Brain microvascular endothelial cell (primary cell): ENCODE results near the gene EME1.
"Not testable (repeated sequence)": the region's sequence is repeated elsewhere in the genome, so short reads cannot be mapped to it uniquely, and the experiment has no call there.

Source experiments
- DNase-seq: peaks from one replicate; pipeline ENCODE4 v3.0.0-alpha.2; 2020
- H3K27ac ChIP-seq: fragments of 250-450 bp; sonication (Bioruptor Pico); 2 replicates; pipeline ENCODE4 v1.5.1; 2020; ENCODE audit warnings: mild to moderate bottlenecking, moderate library complexity
- H3K27me3 ChIP-seq: fragments of 250-450 bp; sonication (Bioruptor Pico); replicated peaks from 2 replicates; pipeline ENCODE4 v1.5.1; 2020; ENCODE audit warnings: mild to moderate bottlenecking
- H3K36me3 ChIP-seq: fragments of 250-450 bp; sonication (Bioruptor Pico); replicated peaks from 2 replicates; pipeline ENCODE4 v1.5.1; 2020; ENCODE audit warnings: mild to moderate bottlenecking
- H3K4me3 ChIP-seq: 2 replicates; pipeline ENCODE4 v1.5.1; 2011; ENCODE audit warnings: low read depth, mild to moderate bottlenecking, control low read depth, low read length, moderate library complexity
- in situ Hi-C: cut with HindIII; loops from 2 replicates; pipeline ENCODE4 v1.10.0; 2017; ENCODE audit warnings: low sequenced_read_pairs, low pct_ligation_motif_present
- TF ChIP-seq, protein P1 (sequence below): IDR thresholded peaks from 2 replicates; pipeline ENCODE4 v1.5.1; 2011; ENCODE audit warnings: low read depth, mild to moderate bottlenecking, moderate library complexity, low read length, control low read depth, inconsistent platforms; ENCODE audit errors: missing control alignments

The EME1 gene

GRCh38 chr17:50330151-50330775 lies 42.8 kb upstream of the EME1 start:
- in situ Hi-C loops, result no loop called here
- Histone ChIP-seq H3K4me3 (no peak overlapping the region), H3K27ac (no peak overlapping the region), H3K27me3 (no peaks in the 10 kb centered on the region), H3K36me3 (no peaks in the 10 kb centered on the region)
- TF ChIP-seq, protein P1, sequence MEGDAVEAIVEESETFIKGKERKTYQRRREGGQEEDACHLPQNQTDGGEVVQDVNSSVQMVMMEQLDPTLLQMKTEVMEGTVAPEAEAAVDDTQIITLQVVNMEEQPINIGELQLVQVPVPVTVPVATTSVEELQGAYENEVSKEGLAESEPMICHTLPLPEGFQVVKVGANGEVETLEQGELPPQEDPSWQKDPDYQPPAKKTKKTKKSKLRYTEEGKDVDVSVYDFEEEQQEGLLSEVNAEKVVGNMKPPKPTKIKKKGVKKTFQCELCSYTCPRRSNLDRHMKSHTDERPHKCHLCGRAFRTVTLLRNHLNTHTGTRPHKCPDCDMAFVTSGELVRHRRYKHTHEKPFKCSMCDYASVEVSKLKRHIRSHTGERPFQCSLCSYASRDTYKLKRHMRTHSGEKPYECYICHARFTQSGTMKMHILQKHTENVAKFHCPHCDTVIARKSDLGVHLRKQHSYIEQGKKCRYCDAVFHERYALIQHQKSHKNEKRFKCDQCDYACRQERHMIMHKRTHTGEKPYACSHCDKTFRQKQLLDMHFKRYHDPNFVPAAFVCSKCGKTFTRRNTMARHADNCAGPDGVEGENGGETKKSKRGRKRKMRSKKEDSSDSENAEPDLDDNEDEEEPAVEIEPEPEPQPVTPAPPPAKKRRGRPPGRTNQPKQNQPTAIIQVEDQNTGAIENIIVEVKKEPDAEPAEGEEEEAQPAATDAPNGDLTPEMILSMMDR, result no peak
- no peak for DNase-seq

DNA sequence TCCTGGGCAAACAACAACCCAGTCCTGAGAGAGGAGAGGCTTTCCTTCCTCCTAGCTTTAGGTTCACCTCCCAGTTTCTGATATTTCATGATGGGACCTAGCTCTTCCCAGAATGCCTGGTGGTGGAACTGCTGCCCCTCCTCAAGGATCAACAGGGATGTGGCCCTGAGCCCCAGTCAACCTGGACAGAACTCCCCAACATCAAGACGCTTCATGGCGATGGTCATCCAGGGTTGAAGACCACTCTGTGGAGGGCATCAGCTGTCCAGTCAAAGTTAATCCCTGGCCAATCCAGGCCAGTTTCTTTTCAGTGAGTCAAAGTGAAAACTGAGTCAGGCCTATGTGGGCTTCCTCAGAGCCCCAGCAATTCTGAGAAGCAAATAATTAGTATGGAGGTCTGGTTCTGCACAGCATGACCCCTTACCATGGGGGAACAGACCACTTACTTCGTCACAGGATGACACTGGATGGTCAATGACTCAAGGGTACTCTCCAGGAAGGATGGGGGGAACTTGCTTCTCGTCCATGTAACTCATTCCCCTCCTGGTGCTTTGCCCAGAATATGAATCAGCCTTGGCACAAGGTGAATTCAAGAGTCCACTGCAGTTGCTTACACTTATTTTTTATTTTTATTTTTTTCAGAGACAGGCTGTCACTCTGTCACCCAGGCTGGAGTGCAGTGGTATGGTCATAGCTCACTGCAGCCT lies 41.8 kb upstream of the EME1 start:
- Histone ChIP-seq H3K4me3 (no peak overlapping the region), H3K27me3 (no peaks in the 10 kb centered on the region), H3K36me3 (no peaks in the 10 kb centered on the region), H3K27ac (no peak overlapping the region)
- DNase-seq, result peak; percentile 64
- TF ChIP-seq, protein P1, result no peak
- in situ Hi-C loops, result no loop called here

DNA sequence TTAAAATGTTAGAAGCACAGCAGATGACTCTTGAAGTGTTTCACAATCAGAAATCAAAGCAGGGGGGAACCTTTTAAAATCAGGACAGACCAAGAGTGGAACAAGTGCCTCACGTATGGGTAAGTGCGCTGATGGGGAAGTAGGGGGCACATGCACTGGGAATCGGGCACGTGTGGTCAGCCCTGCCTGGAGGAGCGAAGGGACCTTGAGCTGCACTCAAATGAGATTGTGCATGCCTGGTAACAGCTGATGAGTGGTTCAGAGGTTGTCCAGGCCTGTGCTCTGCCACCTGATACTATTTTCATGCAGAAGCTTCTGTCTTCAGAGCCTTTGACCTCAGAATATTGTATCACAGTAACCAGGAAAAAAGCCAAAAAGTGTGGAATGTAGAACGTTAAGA lies 40.8 kb upstream of the EME1 start:
- H3K36me3 ChIP-seq, result no peaks in the 10 kb centered on the region
- TF ChIP-seq, protein P1, result no peak
- in situ Hi-C loops, result no loop called here
- H3K27ac ChIP-seq, result no peak overlapping the region
- H3K4me3 ChIP-seq, result no peak overlapping the region
- no peak for DNase-seq
- H3K27me3 ChIP-seq, result no peaks in the 10 kb centered on the region

DNA sequence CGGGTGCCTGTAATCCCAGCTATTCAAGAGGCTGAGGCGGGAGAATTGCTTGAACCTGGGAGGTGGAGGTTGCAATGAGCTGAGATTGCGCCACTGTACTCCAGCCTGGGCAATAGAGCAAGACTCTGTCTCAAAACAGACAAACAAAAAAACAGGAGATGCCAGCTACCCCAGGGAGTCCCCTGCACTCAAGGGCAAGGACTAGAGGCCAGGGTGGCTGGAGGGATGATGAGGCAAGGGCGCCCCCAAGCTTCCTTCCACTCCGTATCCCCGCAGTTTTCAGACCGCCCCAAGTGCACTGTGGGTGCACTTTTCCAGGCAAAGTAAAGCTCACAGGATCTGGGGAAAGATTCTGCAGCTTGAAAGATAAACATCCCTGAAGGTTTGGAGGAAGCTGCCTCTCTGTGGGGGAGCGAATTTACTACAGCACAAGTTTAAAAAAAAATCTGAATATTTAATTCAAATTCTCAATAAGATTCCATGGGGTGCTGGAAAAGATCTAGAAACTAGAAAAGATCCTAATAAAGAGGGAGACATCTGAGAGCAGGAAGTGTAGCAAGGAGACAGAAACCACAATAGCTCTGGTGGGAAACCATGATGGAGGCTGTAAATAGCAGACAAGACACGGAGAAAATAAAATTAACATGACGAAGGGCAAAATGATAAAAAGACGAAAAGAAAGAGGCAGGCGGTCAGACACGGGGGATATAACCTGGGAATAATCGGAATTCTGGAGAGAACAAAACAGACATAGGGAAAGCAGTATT lies 39.6 kb upstream of the EME1 start:
- H3K4me3 ChIP-seq, H3K27ac ChIP-seq, in situ Hi-C loops, H3K27me3 ChIP-seq, DNase-seq, H3K36me3 ChIP-seq: not testable (repeated sequence)
- TF ChIP-seq, protein P1, result peak; percentile 37

DNA sequence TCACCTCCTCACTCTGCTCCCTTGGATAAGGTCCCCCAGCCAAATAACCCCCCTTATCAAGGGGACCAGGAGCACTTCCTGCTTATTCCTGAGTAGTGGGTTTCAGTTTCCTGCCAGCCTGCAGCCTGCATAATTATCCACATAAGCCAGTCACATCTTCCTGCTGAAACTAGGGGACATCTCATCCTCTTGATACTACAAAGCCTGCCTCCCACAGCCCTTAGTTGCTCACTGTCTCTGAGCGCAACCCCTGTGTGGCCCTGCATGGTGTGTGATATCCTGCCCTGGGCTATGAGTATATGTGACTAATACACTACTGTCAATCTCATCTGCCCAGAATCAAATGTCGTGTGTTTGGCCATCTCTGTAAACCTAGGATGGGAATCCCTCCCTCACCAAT lies 35.1 kb upstream of the EME1 start:
- DNase-seq, result no peak
- Histone ChIP-seq H3K27ac (no peak overlapping the region), H3K4me3 (no peak overlapping the region), H3K27me3 (no peaks in the 10 kb centered on the region), H3K36me3 (no peaks in the 10 kb centered on the region)
- TF ChIP-seq, protein P1, result no peak
- in situ Hi-C loops, result no loop called here
